ENCODE data around the gene NTN3.

NTN3 gene

DNA sequence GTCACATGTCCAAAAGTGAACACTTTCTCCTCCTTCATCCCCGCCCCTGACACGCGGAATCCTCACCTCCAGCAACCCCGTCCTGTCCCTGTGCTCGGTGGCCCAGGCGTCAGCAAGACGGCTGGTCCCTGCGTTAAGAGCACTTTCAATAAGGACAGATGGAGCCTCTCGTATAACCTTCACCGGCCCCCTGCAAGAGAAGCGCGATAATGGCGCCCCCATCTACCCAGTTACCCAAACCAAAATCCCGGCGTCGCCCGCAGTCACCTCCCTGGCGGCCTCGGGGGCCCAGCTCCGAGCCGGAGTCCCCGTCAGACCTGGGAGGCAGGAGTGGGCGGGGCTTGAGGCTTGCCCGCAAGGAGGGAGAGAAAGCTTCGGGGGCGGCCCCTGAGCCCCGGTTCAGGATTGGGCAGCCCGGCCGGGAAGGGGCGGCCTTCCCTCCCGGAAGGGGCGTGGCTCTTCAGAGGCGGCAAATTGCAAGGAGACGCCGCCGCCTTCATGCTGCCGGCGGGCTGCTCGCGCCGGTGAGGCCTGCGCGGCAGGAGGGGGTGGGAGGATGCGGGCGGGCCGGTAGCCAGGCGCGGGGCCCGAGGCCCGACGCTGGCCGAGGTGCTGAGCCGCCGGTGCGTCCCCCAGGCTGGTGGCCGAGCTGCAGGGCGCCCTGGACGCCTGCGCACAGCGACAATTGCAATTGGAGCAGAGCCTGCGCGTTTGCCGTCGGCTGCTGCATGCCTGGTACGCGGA lies 11.3 kb upstream of the NTN3 start, which contains the start of gene TEDC2:
Gene TEDC2 (plus strand): TSS at position 463 of the 744 bp plus-strand sequence. CDS start 36 bp downstream, at position 499.
- in situ Hi-C loops (cut with HindIII; ENCODE audit: low pct_ligation_motif_present, low pct_unique_long_range_greater_than_20kb, low sequenced_read_pairs), result loop anchor here (25.0 kb wide), 1 partner anchor 298 kb away; the partner anchor contains the start of gene TRAF7

GRCh38 chr16:2460391-2460713 lies 10.7 kb upstream of the NTN3 start:
- DNase-seq, result no peak
- in situ Hi-C loops (cut with HindIII; ENCODE audit: low pct_ligation_motif_present, low pct_unique_long_range_greater_than_20kb, low sequenced_read_pairs), result loop anchor here (25.0 kb wide), 1 partner anchor 298 kb away; the partner anchor contains the start of gene TRAF7

More for the DNA sequence above, 11.3 kb upstream of the NTN3 start, which contains the start of gene TEDC2:
- peak; percentile 98 for DNase-seq

DNA sequence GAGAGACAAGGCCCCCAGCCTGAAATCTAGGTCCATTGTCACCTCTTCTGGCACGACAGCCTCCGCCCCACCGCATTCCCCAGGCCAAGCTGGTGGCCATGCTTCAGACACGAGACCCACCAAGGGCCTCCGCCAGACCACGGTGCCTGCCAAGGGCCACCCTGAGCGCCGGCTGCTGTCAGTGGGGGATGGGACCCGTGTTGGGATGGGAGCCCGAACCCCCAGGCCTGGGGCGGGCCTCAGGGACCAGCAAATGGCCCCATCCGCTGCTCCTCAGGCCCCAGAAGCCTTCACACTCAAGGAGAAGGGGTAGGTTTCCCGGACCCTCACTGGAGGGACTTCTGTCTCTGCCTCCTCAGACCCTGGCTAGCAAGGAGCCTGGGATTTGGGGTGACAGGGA lies 10.2 kb upstream of the NTN3 start:
- in situ Hi-C loops (cut with HindIII; ENCODE audit: low pct_ligation_motif_present, low pct_unique_long_range_greater_than_20kb, low sequenced_read_pairs), result loop anchor here (25.0 kb wide), 1 partner anchor 299 kb away; the partner anchor contains the start of gene TRAF7
- no peak for DNase-seq

DNA sequence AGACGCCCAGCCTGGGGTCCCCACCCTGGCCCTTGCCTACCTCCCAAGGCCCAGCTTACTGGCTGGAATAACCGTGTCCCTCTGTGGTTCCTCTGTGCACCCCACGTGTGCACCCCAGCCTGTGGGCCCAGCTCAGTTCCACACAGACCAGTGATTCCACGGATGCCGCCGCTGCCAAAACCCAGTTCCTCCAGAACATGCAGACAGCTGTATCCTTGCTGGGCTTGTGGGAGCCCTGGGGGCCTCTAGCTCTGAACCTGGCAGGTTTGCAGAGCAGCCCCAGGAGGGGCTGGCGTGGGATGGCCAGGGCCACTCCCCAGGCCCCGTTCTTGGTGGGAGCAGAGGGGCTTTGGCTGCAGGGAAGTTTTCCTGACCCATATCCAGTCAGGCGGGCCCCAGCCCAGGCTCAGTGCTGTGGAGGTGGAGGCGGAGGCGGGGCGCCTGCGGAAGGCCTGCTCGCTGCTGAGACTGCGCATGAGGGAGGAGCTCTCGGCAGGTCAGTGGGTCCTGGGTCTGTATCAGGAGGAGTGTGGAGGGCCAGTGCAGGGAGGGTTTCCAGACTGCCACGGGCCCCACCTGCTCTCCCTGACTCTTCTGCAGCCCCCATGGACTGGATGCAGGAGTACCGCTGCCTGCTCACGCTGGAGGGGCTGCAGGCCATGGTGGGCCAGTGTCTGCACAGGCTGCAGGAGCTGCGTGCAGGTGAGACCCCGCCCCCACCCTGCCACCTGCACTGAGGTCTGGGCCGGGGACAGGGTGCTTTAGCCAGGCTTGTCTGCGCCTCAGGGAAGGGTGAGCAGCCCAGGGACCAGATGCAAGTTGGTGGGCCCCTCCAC lies 8.8 kb upstream of the NTN3 start:
- in situ Hi-C loops (cut with HindIII; ENCODE audit: low pct_ligation_motif_present, low pct_unique_long_range_greater_than_20kb, low sequenced_read_pairs), result loop anchor here (25.0 kb wide), 1 partner anchor 300 kb away; the partner anchor contains the start of gene TRAF7
- DNase-seq, result no peak

GRCh38 chr16:2464333-2464732 lies 6.8 kb upstream of the NTN3 start:
- in situ Hi-C loops (cut with HindIII; ENCODE audit: low pct_ligation_motif_present, low pct_unique_long_range_greater_than_20kb, low sequenced_read_pairs), result loop anchor here (25.0 kb wide), 1 partner anchor 302 kb away; the partner anchor contains the start of gene TRAF7
- no peak for DNase-seq

DNA sequence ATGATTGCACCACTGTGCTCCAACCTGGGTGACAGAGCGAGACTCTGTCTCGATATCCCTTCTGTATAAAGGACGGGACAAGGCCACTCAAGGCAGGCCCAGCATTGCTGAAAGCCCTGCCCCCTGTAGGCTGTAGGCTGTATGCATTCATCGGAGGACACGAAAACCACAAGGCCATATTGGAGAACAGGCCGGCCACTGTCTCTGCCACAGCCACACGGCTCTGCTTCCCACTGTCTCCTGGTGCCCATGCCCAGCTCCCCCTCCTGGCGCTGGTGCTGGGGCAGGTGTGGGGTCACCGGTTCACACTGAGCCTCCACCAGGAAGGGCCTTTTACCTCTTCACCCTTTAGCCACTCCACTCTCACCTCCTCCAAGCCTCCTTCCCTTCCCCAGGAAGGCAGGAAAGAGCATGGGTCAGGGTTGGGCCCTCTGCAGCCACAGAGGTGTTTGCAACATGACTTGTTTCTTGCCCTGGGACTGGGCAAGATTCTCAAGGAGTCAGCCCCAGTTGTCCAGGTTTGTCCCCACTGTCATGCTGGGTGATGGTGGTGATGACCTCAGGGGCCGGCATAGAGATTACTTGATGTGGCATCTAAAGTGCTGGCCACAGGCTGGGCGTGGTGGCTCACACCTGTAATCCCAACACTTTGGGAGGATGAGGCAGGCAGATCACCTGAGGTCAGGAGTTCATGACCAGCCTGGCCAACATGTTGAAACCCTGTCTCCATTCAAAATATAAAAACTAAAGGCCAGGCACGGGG lies 5.3 kb upstream of the NTN3 start:
- in situ Hi-C loops (cut with HindIII; ENCODE audit: low pct_ligation_motif_present, low pct_unique_long_range_greater_than_20kb, low sequenced_read_pairs), result loop anchor here (25.0 kb wide), 1 partner anchor 304 kb away; the partner anchor contains the start of gene TRAF7

GRCh38 chr16:2466667-2467527 lies 4.2 kb upstream of the NTN3 start:
- in situ Hi-C loops (cut with HindIII; ENCODE audit: low pct_ligation_motif_present, low pct_unique_long_range_greater_than_20kb, low sequenced_read_pairs), result loop anchor here (25.0 kb wide), 1 partner anchor 305 kb away; the partner anchor contains the start of gene TRAF7
- no peak for DNase-seq

More for the DNA sequence above, 5.3 kb upstream of the NTN3 start:
- no peak for DNase-seq

DNA sequence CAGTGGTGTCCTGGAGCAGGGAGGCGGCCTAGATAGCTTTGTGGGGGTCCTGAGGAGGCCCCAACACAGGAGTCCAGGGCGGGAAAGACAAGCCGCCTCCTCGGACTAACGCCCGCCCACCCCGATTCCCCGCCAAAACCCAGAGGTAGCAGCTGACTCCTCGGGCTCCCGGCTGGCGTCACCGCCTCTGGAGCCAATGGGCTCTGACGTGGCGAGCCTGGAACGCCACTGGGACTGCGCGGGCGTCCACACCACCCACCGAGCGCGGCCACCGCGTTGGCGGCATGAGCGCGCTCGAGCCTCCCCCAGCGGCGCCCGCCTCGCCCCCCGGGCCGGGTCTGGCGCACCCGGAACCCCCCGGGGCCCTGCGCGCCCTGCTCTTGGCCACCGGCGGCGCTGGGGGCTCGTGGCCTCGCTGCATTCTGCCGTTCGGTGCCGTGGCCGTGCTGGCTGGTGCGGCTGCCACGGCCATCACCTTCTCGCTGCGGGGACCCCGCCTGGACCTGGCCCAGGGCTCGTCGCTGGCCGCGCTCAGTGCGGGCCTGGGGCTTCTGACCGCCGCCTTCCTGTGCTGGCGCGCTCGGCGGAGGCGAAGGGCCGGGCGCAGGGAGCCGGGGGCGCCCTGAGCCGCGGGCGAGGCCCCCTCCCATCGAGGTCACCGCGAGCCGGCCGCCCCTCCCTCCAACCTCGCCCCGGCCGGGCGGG lies 3.4 kb upstream of the NTN3 start:
- peak; percentile 76 for DNase-seq
- in situ Hi-C loops (cut with HindIII; ENCODE audit: low pct_ligation_motif_present, low pct_unique_long_range_greater_than_20kb, low sequenced_read_pairs), result loop anchor here (25.0 kb wide), 1 partner anchor 305 kb away; the partner anchor contains the start of gene TRAF7

- peak; percentile 44 for DNase-seq
- in situ Hi-C loops (cut with HindIII; ENCODE audit: low pct_ligation_motif_present, low pct_unique_long_range_greater_than_20kb, low sequenced_read_pairs), result loop anchor here (25.0 kb wide), 1 partner anchor 306 kb away; the partner anchor contains the start of gene TRAF7
Observed at GRCh38 chr16:2468233-2468724, 2.8 kb upstream of the NTN3 start.

DNA sequence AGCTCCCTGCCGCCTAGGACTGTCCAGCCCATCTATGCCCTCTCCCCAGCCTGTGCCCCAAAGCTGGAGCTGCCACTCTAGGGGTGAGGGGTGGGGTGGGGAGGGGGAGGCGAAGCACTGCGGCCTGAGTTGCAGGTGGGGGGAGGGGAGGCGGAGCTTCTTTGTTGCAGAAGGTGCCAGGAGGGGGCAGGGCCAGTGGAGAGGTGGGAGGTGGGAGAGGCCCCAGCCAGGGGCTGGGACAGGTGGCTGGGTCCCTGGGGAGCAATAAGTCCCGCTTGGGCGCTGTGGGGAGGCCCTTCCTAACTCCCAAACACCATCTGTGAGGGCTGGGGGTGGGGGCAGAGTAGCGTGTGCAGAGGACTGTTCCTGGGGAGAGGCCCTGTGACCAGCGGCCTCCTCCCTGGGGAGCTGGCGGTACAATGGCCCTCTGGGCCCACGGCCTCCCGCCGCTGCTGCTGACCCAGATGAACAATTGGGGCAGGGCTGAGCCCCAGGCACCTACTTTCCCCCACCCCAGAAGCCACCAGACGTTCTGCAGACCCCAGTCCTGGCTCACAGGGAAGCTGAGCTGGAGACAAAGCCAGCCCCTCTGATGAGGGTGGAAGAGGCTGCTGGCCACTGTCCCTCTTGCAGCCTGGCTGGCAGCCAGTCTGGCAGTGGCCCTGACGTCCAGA lies 2.2 kb upstream of the NTN3 start:
- no peak for DNase-seq
- in situ Hi-C loops (cut with HindIII; ENCODE audit: low pct_ligation_motif_present, low pct_unique_long_range_greater_than_20kb, low sequenced_read_pairs), result loop anchor here (25.0 kb wide), 1 partner anchor 307 kb away; the partner anchor contains the start of gene TRAF7

- in situ Hi-C loops (cut with HindIII; ENCODE audit: low pct_ligation_motif_present, low pct_unique_long_range_greater_than_20kb, low sequenced_read_pairs), result loop anchor here (25.0 kb wide), 1 partner anchor 307 kb away; the partner anchor contains the start of gene TRAF7
- no peak for DNase-seq
Observed at GRCh38 chr16:2469399-2470233, 1.5 kb upstream of the NTN3 start.

- DNase-seq, result no peak
- in situ Hi-C loops (cut with HindIII; ENCODE audit: low pct_ligation_motif_present, low pct_unique_long_range_greater_than_20kb, low sequenced_read_pairs), result loop anchor here (25.0 kb wide), 1 partner anchor 308 kb away; the partner anchor contains the start of gene TRAF7
Observed at GRCh38 chr16:2470234-2470601, 879 bp upstream of the NTN3 start.

DNA sequence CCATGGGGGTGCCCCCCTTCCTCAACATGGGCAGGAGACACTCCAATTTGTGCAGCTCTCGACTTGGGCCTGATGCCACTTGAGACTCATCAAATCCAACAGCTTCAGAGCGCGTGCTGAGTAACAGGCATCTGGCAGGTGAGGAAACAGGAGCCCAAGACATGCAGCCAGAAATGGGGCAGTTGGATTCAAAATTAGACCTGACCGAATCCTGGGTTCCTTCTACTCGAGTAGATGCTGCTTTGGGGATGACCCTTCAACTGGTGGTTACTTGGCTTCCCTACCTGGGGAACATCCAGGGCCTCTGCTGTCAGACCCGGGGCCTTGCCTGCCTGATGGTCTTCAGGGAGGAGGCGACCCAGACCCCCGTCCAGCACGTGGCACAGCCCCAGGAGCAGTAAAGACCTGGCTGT lies 488 bp upstream of the NTN3 start:
- DNase-seq, result no peak
- in situ Hi-C loops (cut with HindIII; ENCODE audit: low pct_ligation_motif_present, low pct_unique_long_range_greater_than_20kb, low sequenced_read_pairs), result loop anchor here (25.0 kb wide), 1 partner anchor 308 kb away; the partner anchor contains the start of gene TRAF7

GRCh38 chr16:2471653-2472487 lies 773 bp downstream of the NTN3 start:
- no peak for DNase-seq
- in situ Hi-C loops (cut with HindIII; ENCODE audit: low pct_ligation_motif_present, low pct_unique_long_range_greater_than_20kb, low sequenced_read_pairs), result loop anchor here (25.0 kb wide), 1 partner anchor 310 kb away; the partner anchor contains the start of gene TRAF7

Measured in ACHN (cell line).